Kidney epithelial cell (primary cell): ENCODE results near the gene PCDHGA3. TPM values are rescaled to one million over a fixed set of nuclear protein-coding genes. Genes with fewer than 3 reads are reported as not detected.
"Not testable (repeated sequence)": the region's sequence is repeated elsewhere in the genome, so short reads cannot be mapped to it uniquely, and the experiment has no call there.

ENCODE experiments used
- DNase-seq: peaks from one replicate; pipeline ENCODE4 v3.0.0-alpha.2; 2010; ENCODE audit warnings: low read depth
- H3K27me3 ChIP-seq: 2 replicates; pipeline ENCODE4 v1.6.0; 2011; ENCODE audit warnings: low read length; ENCODE audit not compliant: control insufficient read depth, insufficient read depth
- H3K36me3 ChIP-seq: 2 replicates; pipeline ENCODE4 v1.5.1; 2011; ENCODE audit warnings: low read length; ENCODE audit not compliant: control insufficient read depth, insufficient read depth
- H3K4me3 ChIP-seq: 2 replicates; pipeline ENCODE4 v1.5.1; 2011; ENCODE audit warnings: low read depth, mild to moderate bottlenecking, control low read depth, low read length
- total RNA-seq: library from RNA; depleted of rRNA; stranded (reverse); fragments of >200 nt; gene quantifications from 2 replicates; pipeline ENCODE4 v1.2.3, GENCODE V29; 2015
- TF ChIP-seq, protein P1 (sequence below): IDR thresholded peaks from 2 replicates; pipeline ENCODE4 v1.5.1; 2011; ENCODE audit warnings: mild to moderate bottlenecking, moderate library complexity, low read length, control low read depth, inconsistent platforms; ENCODE audit not compliant: insufficient read depth, poor library complexity, severe bottlenecking

Gene PCDHGA3
- 2.4 and 2.6 TPM in 2 replicates for total RNA-seq

DNA sequence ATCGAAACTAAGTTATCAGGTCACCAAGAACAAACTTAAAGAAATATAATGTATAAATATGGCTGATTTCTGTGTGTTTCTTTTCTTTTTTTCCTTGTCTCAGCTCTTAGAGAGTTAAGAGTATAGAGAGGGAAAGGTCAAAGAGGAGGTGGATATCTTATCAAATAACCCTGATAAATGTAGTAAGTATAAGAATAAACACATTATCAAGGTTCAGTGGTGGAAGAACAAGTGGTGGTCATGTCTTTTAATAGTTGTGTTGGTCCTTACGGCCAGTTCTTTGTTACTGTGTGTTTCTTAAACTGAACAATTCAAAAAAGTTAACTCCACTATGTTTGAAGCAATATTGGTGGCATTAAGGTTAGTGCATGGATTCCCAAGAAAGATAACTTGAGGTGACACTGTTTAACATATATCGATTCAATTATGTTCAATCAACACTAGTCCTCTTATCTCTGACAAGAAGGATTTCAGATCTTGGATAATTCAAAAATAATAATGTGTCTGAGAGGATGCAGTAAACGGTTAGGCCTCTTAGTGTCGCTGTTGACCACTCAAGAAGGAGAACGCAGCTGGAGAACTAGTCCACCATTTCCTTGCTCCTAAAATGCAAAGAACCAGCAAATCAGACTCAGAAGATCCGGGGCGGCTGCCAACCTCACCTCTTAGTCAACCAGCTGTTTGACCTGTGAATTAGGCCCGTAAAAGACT lies at the start of gene PCDHGA3:
TSS of gene PCDHGA3 (plus strand) at position 588 of the 711 bp plus-strand sequence. CDS start 205 bp downstream, outside the sequence.
- H3K27me3 ChIP-seq: peaks cover 18% of the 10 kb centered on the region
- TF ChIP-seq, protein P1, sequence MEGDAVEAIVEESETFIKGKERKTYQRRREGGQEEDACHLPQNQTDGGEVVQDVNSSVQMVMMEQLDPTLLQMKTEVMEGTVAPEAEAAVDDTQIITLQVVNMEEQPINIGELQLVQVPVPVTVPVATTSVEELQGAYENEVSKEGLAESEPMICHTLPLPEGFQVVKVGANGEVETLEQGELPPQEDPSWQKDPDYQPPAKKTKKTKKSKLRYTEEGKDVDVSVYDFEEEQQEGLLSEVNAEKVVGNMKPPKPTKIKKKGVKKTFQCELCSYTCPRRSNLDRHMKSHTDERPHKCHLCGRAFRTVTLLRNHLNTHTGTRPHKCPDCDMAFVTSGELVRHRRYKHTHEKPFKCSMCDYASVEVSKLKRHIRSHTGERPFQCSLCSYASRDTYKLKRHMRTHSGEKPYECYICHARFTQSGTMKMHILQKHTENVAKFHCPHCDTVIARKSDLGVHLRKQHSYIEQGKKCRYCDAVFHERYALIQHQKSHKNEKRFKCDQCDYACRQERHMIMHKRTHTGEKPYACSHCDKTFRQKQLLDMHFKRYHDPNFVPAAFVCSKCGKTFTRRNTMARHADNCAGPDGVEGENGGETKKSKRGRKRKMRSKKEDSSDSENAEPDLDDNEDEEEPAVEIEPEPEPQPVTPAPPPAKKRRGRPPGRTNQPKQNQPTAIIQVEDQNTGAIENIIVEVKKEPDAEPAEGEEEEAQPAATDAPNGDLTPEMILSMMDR: peak; percentile 7
- H3K36me3 ChIP-seq: no peaks in the 10 kb centered on the region
- DNase-seq: no peak
- peak within 1 kb of the TSS; percentile 7 for H3K4me3 ChIP-seq

DNA sequence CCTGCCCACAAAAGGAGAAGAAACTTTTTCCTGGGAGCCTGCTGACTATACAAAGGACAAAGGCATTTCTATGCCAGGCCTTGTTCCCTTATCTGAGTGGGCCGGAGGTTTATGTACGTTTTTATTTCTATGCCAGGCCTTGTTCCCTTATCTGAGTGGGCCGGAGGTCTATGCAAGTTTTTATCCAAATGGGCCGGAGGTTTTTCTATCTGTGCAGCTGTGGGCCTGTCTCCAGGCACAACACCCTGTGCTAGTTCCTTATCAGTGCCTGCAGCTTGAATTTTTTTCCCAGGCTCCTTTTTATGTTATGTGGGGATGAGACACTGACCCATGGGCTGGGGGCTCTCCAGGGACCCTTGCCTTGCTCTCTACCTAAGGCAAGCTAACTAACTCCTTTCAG lies 45.3 kb upstream of the PCDHGA3 start:
- Histone ChIP-seq H3K27me3 (no peaks in the 10 kb centered on the region), H3K4me3 (no peak overlapping the region), H3K36me3 (no peaks in the 10 kb centered on the region)
- DNase-seq: no peak
- TF ChIP-seq, protein P1: no peak

DNA sequence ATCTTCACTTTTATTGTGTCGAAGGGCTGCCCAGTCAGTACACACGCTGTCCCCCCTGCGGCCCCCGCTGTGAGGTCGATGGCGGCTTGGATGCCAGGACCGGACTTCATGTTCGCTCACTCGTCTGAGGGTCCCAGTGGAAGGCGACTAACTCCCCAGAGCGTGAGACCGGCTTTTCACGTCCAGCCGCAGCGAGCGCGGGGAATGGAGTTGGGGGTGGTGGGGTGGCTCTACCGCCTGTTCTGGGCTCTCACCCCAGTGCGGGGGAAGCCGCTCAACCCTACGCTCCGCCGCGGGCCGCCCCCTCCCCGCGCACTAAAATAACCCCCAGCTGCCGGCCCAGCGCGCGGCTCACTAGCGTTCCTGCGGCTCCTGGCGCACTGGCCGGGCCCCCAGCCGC lies 39.9 kb upstream of the PCDHGA3 start, which contains the start of gene SLC25A2:
TSS of gene SLC25A2 (minus strand) at position 294 of the 400 bp plus-strand sequence. CDS start at position 110, 184 bp downstream.
- no peaks in the 10 kb centered on the region for H3K27me3 ChIP-seq
- no peak within 1 kb of the TSS for H3K4me3 ChIP-seq
- H3K36me3 ChIP-seq: no peaks in the 10 kb centered on the region
- DNase-seq: no peak
- TF ChIP-seq, protein P1: no peak

DNA sequence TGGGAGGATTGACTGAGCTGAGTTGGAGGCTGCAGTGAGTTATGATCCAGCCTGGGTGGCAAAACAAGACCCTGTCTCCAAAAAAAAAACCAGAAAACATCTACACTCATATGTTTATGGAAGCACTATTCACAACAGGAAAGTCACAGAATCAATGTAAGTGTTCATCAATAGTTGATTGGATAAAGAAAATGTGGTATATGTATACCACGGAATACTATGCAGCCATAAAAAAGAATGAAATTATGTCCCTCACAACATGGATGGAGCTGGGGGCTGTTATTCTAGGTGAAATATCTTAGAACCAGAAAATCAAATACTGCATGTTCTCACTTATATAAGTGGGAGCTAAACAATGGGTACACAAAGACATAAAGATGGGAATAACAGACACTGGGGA lies 37.0 kb upstream of the PCDHGA3 start:
- H3K36me3 ChIP-seq: no peaks in the 10 kb centered on the region

DNA sequence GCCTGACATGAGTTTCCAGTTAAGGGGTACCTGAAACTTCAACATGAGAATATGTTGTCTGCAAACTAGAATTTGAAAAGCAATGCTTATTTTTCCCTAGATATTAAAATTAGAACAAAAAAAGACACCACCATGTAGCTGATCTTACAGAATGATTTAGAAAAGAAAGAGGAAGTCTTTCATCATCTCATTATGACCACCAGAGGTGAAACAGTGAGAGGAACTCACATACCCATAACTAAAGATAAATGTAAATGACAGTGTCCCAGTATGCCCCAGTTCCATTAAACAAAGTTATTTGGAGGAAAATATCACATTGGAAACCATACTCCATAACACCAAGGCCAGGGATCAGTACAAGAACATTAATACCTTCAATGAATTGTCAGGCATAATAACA lies 29.9 kb upstream of the PCDHGA3 start:
- DNase-seq: no peak
- Histone ChIP-seq H3K4me3 (no peak overlapping the region), H3K27me3 (no peaks in the 10 kb centered on the region), H3K36me3 (no peaks in the 10 kb centered on the region)
- TF ChIP-seq, protein P1: no peak

More for the DNA sequence above, 37.0 kb upstream of the PCDHGA3 start:
- H3K4me3 ChIP-seq: no peak overlapping the region
- DNase-seq: no peak
- TF ChIP-seq, protein P1: no peak
- H3K27me3 ChIP-seq: no peaks in the 10 kb centered on the region

DNA sequence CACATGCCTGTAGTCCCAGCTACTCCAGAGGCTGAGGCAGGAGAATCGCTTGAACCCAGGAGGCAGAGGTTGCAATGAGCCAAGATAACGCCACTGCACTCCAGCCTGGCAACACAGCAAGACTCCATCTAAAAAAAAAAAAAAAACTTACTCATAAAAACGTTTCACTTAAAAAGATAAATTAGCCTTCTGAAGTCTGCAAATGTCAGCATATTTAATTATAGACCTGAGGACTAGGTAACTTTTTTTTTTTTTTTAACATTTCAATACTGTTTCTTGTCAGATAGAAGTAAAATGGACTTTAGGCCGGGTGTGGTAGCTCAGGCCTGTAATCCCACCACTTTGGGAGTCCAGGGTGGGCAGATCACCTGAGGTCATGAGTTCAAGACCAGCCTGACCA lies 26.7 kb upstream of the PCDHGA3 start:
- not testable (repeated sequence) for H3K36me3 ChIP-seq, H3K27me3 ChIP-seq, DNase-seq, H3K4me3 ChIP-seq
